ENCODE data around the gene PEPD.

Gene PEPD

DNA sequence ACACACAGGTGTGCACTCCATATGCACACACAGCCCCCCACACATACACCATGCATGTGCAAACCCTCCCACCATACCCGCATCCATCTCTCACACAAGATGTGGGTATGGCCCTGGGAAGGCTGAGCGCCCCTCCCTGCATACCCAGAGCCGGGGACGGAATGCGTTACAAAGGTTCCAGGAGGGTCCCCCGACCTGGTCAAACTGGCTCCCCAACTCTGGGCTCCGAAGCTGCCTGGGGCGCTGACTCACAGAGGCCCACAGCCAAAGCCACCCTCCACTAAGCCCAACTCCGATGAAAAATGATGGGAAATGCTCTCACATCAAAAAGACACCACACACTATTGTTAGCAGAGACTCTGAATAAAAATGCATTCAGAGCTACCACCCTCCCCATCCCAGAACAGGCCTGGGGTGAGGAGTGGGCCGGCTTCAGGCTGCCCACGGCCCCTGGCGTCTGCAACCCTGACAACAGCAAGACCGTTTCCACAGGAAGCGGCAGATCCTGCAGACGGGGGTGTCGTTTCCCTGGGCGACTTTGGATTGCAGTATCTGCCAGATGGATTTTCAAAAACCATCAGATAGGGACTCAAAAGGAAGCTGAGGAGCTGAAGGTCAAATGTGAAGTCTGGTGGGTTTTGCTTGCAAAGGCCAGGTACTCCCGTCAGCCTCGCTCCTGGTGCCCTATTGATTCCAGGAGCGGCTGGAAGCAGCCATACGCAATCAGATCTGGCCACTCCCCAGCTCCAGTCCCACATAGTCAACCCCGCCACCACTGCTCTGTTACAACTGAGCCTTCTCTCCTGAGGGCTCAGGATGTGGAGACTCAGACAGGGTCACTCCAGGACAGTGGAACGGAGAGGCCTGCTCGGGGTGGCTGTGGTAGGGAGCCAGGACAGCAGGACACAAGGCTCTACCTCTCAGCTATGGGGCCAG, 14.3 kb downstream of the PEPD start:
- no peak overlapping the region for H3K4me3 ChIP-seq (ENCODE audit: low read depth, low read length, poor library complexity, severe bottlenecking)
- H3K4me1 ChIP-seq (ENCODE audit: insufficient read depth, low read length, severe bottlenecking) = no peaks in the 10 kb centered on the region
- H3F3A ChIP-seq (ENCODE audit: insufficient read depth, low read length) = no peaks in the 10 kb centered on the region
- H2AFZ ChIP-seq (ENCODE audit: low read length) = no peak overlapping the region
- H3K9me2 ChIP-seq (ENCODE audit: low read depth, low read length) = no peaks in the 10 kb centered on the region
- H4K20me1 ChIP-seq (ENCODE audit: insufficient read depth, low read length) = no peaks in the 10 kb centered on the region
- H3K4me2 ChIP-seq (ENCODE audit: low read length) = no peak overlapping the region
- H3K27ac ChIP-seq (ENCODE audit: low read depth, low read length, poor library complexity, severe bottlenecking) = no peak overlapping the region
- H3K79me2 ChIP-seq (ENCODE audit: insufficient read depth, low read length) = no peaks in the 10 kb centered on the region
- H3K36me3 ChIP-seq (ENCODE audit: insufficient read depth, low read length) = no peaks in the 10 kb centered on the region
- no peak overlapping the region for H3K9ac ChIP-seq (ENCODE audit: low read length)
- H3K9me3 ChIP-seq (ENCODE audit: low read length) = no peaks in the 10 kb centered on the region
- TF ChIP-seq EZH2 (IDR thresholded peaks at IDR 0.05; ENCODE audit: borderline replicate concordance, low read length) (no peak), CTCF (IDR thresholded peaks at IDR 0.05; ENCODE audit: low read length) (no peak)
- no peaks in the 10 kb centered on the region for H3K27me3 ChIP-seq (ENCODE audit: insufficient read depth, low read length)

DNA sequence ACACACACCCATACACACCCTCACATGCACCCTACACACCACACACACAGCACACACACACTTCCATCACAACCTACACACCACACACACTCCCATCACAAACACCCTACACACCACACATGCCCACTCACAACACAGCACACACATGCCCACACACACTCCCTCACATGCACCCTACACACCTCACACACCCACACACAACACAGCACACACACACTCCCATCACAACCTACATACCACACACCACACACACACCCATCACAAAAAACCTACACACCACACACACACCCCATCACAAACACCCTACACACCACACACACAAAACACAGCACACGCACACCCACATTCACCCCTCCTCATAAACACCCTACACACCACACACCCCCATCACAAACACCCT, 15.1 kb downstream of the PEPD start:
- Histone ChIP-seq H3K9me2 (ENCODE audit: low read depth, low read length) (no peaks in the 10 kb centered on the region), H3K79me2 (ENCODE audit: insufficient read depth, low read length) (no peaks in the 10 kb centered on the region), H3K27ac (ENCODE audit: low read depth, low read length, poor library complexity, severe bottlenecking) (no peak overlapping the region), H3K4me3 (ENCODE audit: low read depth, low read length, poor library complexity, severe bottlenecking) (no peak overlapping the region), H3K27me3 (ENCODE audit: insufficient read depth, low read length) (no peaks in the 10 kb centered on the region), H4K20me1 (ENCODE audit: insufficient read depth, low read length) (no peaks in the 10 kb centered on the region), H3K4me2 (ENCODE audit: low read length) (no peak overlapping the region), H2AFZ (ENCODE audit: low read length) (no peak overlapping the region), H3K4me1 (ENCODE audit: insufficient read depth, low read length, severe bottlenecking) (no peaks in the 10 kb centered on the region), H3F3A (ENCODE audit: insufficient read depth, low read length) (no peaks in the 10 kb centered on the region), H3K9me3 (ENCODE audit: low read length) (no peaks in the 10 kb centered on the region), H3K9ac (ENCODE audit: low read length) (no peak overlapping the region), H3K36me3 (ENCODE audit: insufficient read depth, low read length) (no peaks in the 10 kb centered on the region)
- TF ChIP-seq CTCF (IDR thresholded peaks at IDR 0.05; ENCODE audit: low read length) (no peak), EZH2 (IDR thresholded peaks at IDR 0.05; ENCODE audit: borderline replicate concordance, low read length) (no peak)

DNA sequence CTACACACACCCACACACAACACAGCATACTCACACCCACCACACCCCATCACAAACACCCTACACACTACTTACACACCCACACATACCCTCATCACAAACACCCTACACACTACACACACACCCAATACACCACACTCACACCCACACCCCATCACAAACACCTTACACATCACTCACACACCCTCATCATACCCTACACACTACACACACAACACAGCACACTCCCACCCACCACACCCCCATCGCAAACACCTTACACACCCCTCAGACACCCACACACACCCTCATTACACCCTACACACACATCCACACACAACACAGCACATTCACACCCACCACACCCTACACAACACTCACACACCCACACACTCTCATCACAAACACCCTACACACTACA, 15.8 kb downstream of the PEPD start:
- Histone ChIP-seq H3K4me3 (ENCODE audit: low read depth, low read length, poor library complexity, severe bottlenecking) (no peak overlapping the region), H3K79me2 (ENCODE audit: insufficient read depth, low read length) (no peaks in the 10 kb centered on the region), H3K9me3 (ENCODE audit: low read length) (no peaks in the 10 kb centered on the region), H3K36me3 (ENCODE audit: insufficient read depth, low read length) (no peaks in the 10 kb centered on the region), H3K4me2 (ENCODE audit: low read length) (no peak overlapping the region), H3K4me1 (ENCODE audit: insufficient read depth, low read length, severe bottlenecking) (no peaks in the 10 kb centered on the region), H3K9me2 (ENCODE audit: low read depth, low read length) (no peaks in the 10 kb centered on the region), H3K9ac (ENCODE audit: low read length) (no peak overlapping the region), H3K27ac (ENCODE audit: low read depth, low read length, poor library complexity, severe bottlenecking) (no peak overlapping the region), H3F3A (ENCODE audit: insufficient read depth, low read length) (no peaks in the 10 kb centered on the region), H2AFZ (ENCODE audit: low read length) (no peak overlapping the region), H4K20me1 (ENCODE audit: insufficient read depth, low read length) (no peaks in the 10 kb centered on the region), H3K27me3 (ENCODE audit: insufficient read depth, low read length) (no peaks in the 10 kb centered on the region)
- TF ChIP-seq CTCF (IDR thresholded peaks at IDR 0.05; ENCODE audit: low read length) = no peak
- no peak for TF ChIP-seq EZH2 (IDR thresholded peaks at IDR 0.05; ENCODE audit: borderline replicate concordance, low read length)

All from OCI-LY1 (cell line).